ENCODE results near the gene AKT1S1. TPM values are rescaled to one million over a fixed set of nuclear protein-coding genes. Genes with fewer than 3 reads are reported as not detected.
"Not testable (repeated sequence)": the region's sequence is repeated elsewhere in the genome, so short reads cannot be mapped to it uniquely, and the experiment has no call there.

Gene AKT1S1
- total RNA-seq, 1 experiment from 2014 or later = 21.7 TPM

GRCh38 chr19:49837425-49837824 lies 39.7 kb downstream of the AKT1S1 start:
- H3K4me1 ChIP-seq = no peaks in the 10 kb centered on the region
- H3K36me3 ChIP-seq = peaks cover 19% of the 10 kb centered on the region
- H3K4me3 ChIP-seq = no peak overlapping the region
- H3K27ac ChIP-seq = no peak overlapping the region
- DNase-seq = no peak
- H3K27me3 ChIP-seq = no peaks in the 10 kb centered on the region
- H3K9me3 ChIP-seq (replicated peaks) = no peaks in the 10 kb centered on the region

GRCh38 chr19:49837009-49837310 lies 40.2 kb downstream of the AKT1S1 start:
- no peak for DNase-seq
- Histone ChIP-seq H3K9me3 (replicated peaks) (no peaks in the 10 kb centered on the region), H3K27me3 (no peaks in the 10 kb centered on the region), H3K4me3 (no peak overlapping the region), H3K4me1 (no peaks in the 10 kb centered on the region), H3K36me3 (peaks cover 19% of the 10 kb centered on the region), H3K27ac (no peak overlapping the region)

- no peak overlapping the region for H3K4me3 ChIP-seq
- no peaks in the 10 kb centered on the region for H3K27me3 ChIP-seq
- H3K27ac ChIP-seq = no peak overlapping the region
- no peak for DNase-seq
- H3K9me3 ChIP-seq (replicated peaks) = no peaks in the 10 kb centered on the region
- H3K36me3 ChIP-seq = peaks cover 19% of the 10 kb centered on the region
- no peaks in the 10 kb centered on the region for H3K4me1 ChIP-seq
Observed at GRCh38 chr19:49836176-49837008, 40.8 kb downstream of the AKT1S1 start.

- Histone ChIP-seq H3K9me3 (replicated peaks) (no peaks in the 10 kb centered on the region), H3K27me3 (no peaks in the 10 kb centered on the region), H3K27ac (no peak overlapping the region), H3K4me1 (no peaks in the 10 kb centered on the region), H3K36me3 (peaks cover 19% of the 10 kb centered on the region), H3K4me3 (no peak overlapping the region)
- DNase-seq = no peak
Observed at GRCh38 chr19:49835562-49835961, 41.6 kb downstream of the AKT1S1 start.

- Histone ChIP-seq H3K27ac (no peak overlapping the region), H3K4me3 (no peak overlapping the region), H3K9me3 (replicated peaks) (no peaks in the 10 kb centered on the region), H3K4me1 (peaks cover under 1% of the 10 kb centered on the region; the same call in 1 of the 2 replicates), H3K27me3 (no peaks in the 10 kb centered on the region), H3K36me3 (peaks cover 13% of the 10 kb centered on the region)
- DNase-seq = no peak
Observed at GRCh38 chr19:49833599-49833998, 43.6 kb downstream of the AKT1S1 start.

GRCh38 chr19:49832556-49832955 lies 44.6 kb downstream of the AKT1S1 start:
- no peaks in the 10 kb centered on the region for H3K9me3 ChIP-seq (replicated peaks)
- H3K4me1 ChIP-seq = peaks cover 10% of the 10 kb centered on the region; the same call in 1 of the 2 replicates
- no peak overlapping the region for H3K4me3 ChIP-seq
- no peaks in the 10 kb centered on the region for H3K27me3 ChIP-seq
- H3K36me3 ChIP-seq = peaks cover 13% of the 10 kb centered on the region
- H3K27ac ChIP-seq = no peak overlapping the region
- no peak for DNase-seq

- no peak overlapping the region for H3K4me3 ChIP-seq
- H3K9me3 ChIP-seq (replicated peaks) = no peaks in the 10 kb centered on the region
- peaks cover 8% of the 10 kb centered on the region for H3K36me3 ChIP-seq
- peaks cover 11% of the 10 kb centered on the region; the same call in 1 of the 2 replicates for H3K4me1 ChIP-seq
- no peak overlapping the region for H3K27ac ChIP-seq
- H3K27me3 ChIP-seq = no peaks in the 10 kb centered on the region
- no peak for DNase-seq
Observed at GRCh38 chr19:49831592-49831991, 45.6 kb downstream of the AKT1S1 start.

- Histone ChIP-seq H3K4me3 (no peak overlapping the region), H3K27ac (no peak overlapping the region), H3K4me1 (peaks cover 13% of the 10 kb centered on the region; the same call in 1 of the 2 replicates), H3K27me3 (no peaks in the 10 kb centered on the region), H3K9me3 (replicated peaks) (no peaks in the 10 kb centered on the region), H3K36me3 (peaks cover 4% of the 10 kb centered on the region)
- DNase-seq = no peak
Observed at GRCh38 chr19:49830766-49831165, 46.4 kb downstream of the AKT1S1 start.

- H3K27ac ChIP-seq = no peak overlapping the region
- no peaks in the 10 kb centered on the region for H3K9me3 ChIP-seq (replicated peaks)
- peaks cover 4% of the 10 kb centered on the region for H3K36me3 ChIP-seq
- H3K4me1 ChIP-seq = peaks cover 13% of the 10 kb centered on the region; the same call in 1 of the 2 replicates
- no peak for DNase-seq
- H3K27me3 ChIP-seq = no peaks in the 10 kb centered on the region
- H3K4me3 ChIP-seq = no peak overlapping the region
Observed at GRCh38 chr19:49829721-49830120, 47.4 kb downstream of the AKT1S1 start.

GRCh38 chr19:49829200-49829599 lies 48.0 kb downstream of the AKT1S1 start:
- no peak for DNase-seq
- Histone ChIP-seq H3K27me3 (no peaks in the 10 kb centered on the region), H3K36me3 (peaks cover 4% of the 10 kb centered on the region), H3K4me1 (peaks cover 13% of the 10 kb centered on the region; the same call in 1 of the 2 replicates), H3K4me3 (no peak overlapping the region), H3K27ac (no peak overlapping the region), H3K9me3 (replicated peaks) (no peaks in the 10 kb centered on the region)

GRCh38 chr19:49827034-49827433 lies 50.1 kb downstream of the AKT1S1 start:
- H3K4me3 ChIP-seq = no peak overlapping the region
- H3K4me1 ChIP-seq = peaks cover 13% of the 10 kb centered on the region; the same call in 1 of the 2 replicates
- H3K36me3 ChIP-seq = peaks cover 5% of the 10 kb centered on the region; the same call in 1 of the 2 replicates
- no peaks in the 10 kb centered on the region for H3K27me3 ChIP-seq
- no peak overlapping the region for H3K27ac ChIP-seq
- DNase-seq = no peak
- H3K9me3 ChIP-seq (replicated peaks) = no peaks in the 10 kb centered on the region

- DNase-seq = no peak
- no peaks in the 10 kb centered on the region for H3K9me3 ChIP-seq (replicated peaks)
- no peak overlapping the region for H3K4me3 ChIP-seq
- H3K27ac ChIP-seq = no peak overlapping the region
- H3K36me3 ChIP-seq = peaks cover 3% of the 10 kb centered on the region; the same call in 1 of the 2 replicates
- H3K27me3 ChIP-seq = no peaks in the 10 kb centered on the region
- peaks cover 13% of the 10 kb centered on the region; the same call in 1 of the 2 replicates for H3K4me1 ChIP-seq
Observed at GRCh38 chr19:49824662-49825061, 52.5 kb downstream of the AKT1S1 start.

GRCh38 chr19:49823472-49823871 lies 53.7 kb downstream of the AKT1S1 start:
- DNase-seq = no peak
- Histone ChIP-seq H3K27me3 (no peaks in the 10 kb centered on the region), H3K4me1 (peaks cover 12% of the 10 kb centered on the region; the same call in 1 of the 2 replicates), H3K36me3 (peaks cover 3% of the 10 kb centered on the region; the same call in 1 of the 2 replicates), H3K27ac (no peak overlapping the region), H3K9me3 (replicated peaks) (no peaks in the 10 kb centered on the region), H3K4me3 (no peak overlapping the region)

- Histone ChIP-seq H3K4me3 (no peak overlapping the region), H3K9me3 (replicated peaks) (no peaks in the 10 kb centered on the region)
- no peak for DNase-seq
Observed at GRCh38 chr19:49820125-49820524, 57.0 kb downstream of the AKT1S1 start.

GRCh38 chr19:49819452-49820115 lies 57.6 kb downstream of the AKT1S1 start:
- not testable (repeated sequence) for H3K4me3 ChIP-seq; H3K27me3 ChIP-seq; DNase-seq; H3K9me3 ChIP-seq (replicated peaks); H3K4me1 ChIP-seq; H3K27ac ChIP-seq; H3K36me3 ChIP-seq

More at GRCh38 chr19:49820125-49820524, 57.0 kb downstream of the AKT1S1 start:
- Histone ChIP-seq H3K36me3 (peaks cover 3% of the 10 kb centered on the region; the same call in 1 of the 2 replicates), H3K27me3 (no peaks in the 10 kb centered on the region), H3K27ac (no peak overlapping the region), H3K4me1 (no peaks in the 10 kb centered on the region)

Measured in SJCRH30 (cell line).